Measurements from ENCODE around the gene PRSS8.
A peak's percentile ranks its signal among the peaks of the same experiment; 100 is the strongest.
"Not testable (repeated sequence)": the region's sequence is repeated elsewhere in the genome, so short reads cannot be mapped to it uniquely, and the experiment has no call there.

The PRSS8 gene

DNA sequence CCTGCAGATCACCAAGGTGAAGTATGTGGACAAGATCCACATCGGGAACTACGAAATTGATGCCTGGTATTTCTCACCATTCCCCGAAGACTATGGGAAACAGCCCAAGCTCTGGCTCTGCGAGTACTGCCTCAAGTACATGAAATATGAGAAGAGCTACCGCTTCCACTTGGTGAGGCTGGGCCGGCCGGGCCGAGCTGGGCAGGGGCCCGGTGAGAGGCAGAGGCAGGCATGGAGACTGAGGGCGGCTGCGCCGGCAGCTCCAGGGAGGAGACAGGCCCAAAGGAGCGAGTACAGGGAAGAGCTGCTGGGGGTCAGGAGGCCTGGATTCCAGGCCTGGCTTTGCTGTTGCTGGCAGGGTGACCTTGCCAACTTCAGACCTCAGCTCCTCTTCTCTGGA is 8.3 kb downstream of the PRSS8 start:
- DNase-seq = no peak

DNA sequence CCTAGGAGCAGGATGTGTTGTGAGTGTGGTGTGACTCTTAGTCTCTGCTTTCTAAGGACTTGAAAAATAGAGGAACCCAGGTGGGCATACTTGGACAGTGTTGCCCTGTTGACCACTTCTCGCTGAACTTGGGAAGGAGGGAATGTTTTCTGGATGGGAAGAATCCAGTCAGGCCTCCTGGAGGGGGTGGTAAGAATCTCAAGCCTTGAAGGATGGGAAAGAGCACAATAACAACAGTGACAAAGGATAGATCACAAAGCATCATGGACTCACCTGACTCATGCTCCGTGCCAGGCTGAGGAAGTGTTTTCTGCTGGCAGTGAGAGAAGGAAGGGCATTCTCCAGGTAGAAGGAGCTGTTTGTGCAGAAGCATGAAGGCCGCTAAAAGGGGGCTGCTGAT is 9.7 kb downstream of the PRSS8 start:
- no peak for DNase-seq

DNA sequence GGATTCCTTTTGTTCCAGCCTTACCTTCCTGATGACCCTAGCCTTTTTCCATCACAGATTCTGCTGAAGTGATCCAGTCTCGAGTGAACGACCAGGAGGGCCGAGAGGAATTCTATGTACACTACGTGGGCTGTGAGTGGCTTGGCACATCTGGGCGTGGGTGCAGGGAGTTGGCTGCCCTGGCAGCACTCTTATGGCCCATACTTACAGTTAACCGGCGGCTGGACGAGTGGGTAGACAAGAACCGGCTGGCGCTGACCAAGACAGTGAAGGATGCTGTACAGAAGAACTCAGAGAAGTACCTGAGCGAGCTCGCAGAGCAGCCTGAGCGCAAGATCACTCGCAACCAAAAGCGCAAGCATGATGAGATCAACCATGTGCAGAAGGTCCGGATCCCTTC is 15.4 kb downstream of the PRSS8 start:
- no peak for DNase-seq

DNA sequence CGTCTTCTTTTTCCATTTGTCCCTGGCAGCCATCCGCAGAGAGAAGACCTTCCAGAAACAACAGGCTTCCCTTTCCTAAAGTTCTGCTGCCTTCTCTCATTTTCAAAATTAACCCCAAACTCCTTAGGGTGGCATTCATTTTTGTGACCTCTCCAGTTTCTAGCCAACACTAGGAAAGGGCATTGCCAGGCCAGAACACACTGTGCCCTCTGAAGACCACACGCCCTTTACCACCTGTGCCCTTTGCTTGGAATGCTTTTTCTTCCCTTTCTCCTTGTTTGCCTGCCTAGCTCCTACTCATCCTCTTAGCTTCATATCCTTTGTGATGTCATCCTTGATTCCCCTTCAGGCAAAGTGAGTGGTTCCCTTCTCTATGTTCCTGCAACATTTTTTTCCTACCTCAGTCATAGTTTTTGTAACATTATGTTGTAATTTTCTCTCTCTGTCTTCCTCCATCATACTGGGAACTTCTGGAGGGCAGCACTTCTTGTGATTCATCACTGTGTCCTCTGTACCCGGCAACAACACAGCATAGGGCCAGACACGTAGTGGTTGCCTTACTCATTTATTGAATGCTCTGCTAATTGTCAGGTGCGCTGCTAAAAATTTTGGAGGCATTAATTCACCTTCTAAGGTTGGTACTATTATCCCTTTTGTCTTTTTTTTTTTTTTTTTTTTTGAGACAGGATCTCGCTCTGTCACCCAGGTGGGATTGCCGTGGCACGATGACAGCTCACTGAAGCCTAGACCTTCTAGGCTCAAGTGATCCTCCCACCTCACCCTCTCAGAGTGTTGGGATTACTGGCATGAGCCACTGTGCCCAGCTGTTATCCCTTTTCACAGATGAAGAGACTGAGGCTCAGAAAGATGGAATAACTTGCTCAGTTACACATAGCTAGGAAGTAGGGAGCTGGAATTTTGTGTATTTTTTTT is 17.0 kb downstream of the PRSS8 start:
- no peak for DNase-seq

DNA sequence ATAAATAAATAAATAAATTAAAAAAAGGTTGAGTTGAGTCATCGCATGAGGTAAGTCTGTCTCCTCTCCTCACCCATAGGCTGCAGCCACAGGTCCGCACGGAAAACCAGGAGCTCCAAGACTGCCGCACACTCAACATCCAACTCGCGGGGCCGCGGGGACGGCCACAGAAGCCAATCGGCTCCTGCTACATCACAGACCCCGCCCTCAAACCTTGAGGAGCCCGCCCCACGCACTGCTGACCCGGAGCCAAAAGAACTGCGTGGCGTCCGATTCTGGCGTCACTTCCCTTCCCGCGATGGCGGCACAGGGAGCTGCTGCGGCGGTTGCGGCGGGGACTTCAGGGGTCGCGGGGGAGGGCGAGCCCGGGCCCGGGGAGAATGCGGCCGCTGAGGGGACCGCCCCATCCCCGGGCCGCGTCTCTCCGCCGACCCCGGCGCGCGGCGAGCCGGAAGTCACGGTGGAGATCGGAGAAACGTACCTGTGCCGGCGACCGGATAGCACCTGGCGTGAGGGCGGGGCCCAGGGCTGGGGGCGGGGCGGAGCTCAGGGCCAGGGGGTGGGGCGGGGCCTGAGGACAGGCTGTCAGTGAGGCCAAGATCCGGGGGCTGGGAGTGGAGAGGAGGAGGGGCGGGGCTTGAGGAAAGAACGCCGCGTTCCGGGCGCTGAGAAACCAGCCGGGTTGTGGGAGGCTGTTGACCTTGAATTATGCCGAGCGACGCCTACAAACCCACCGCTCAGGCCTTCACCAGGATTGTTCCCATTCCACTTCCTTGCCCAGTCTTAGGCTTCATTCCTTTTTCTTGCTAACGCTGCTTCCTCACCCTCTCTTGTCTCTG is 17.9 kb downstream of the PRSS8 start, which contains the start of gene KAT8:
Gene KAT8 (plus strand): TSS at position 281 of the 839 bp plus-strand sequence. CDS start 18 bp downstream, at position 299.
- peak; percentile 96 for DNase-seq

DNA sequence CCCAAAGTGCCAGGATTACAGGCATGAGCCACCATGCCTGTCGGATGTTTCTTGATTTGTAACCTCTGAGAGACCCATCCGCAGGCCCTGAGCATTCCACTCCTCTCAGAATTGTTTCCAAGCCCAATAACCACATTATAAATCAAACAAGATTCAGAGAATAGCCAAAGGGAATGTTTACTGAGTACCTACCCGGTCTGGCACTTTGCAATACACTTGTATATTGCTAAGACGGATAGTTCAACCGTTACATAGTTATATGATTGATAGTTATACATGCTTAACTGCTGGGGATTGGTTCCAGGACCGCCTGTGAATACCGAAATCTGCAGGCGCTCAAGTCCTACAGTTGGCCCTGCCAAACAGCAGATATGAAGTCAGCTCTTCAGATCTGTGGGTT is 21.1 kb downstream of the PRSS8 start:
- DNase-seq = no peak

DNA sequence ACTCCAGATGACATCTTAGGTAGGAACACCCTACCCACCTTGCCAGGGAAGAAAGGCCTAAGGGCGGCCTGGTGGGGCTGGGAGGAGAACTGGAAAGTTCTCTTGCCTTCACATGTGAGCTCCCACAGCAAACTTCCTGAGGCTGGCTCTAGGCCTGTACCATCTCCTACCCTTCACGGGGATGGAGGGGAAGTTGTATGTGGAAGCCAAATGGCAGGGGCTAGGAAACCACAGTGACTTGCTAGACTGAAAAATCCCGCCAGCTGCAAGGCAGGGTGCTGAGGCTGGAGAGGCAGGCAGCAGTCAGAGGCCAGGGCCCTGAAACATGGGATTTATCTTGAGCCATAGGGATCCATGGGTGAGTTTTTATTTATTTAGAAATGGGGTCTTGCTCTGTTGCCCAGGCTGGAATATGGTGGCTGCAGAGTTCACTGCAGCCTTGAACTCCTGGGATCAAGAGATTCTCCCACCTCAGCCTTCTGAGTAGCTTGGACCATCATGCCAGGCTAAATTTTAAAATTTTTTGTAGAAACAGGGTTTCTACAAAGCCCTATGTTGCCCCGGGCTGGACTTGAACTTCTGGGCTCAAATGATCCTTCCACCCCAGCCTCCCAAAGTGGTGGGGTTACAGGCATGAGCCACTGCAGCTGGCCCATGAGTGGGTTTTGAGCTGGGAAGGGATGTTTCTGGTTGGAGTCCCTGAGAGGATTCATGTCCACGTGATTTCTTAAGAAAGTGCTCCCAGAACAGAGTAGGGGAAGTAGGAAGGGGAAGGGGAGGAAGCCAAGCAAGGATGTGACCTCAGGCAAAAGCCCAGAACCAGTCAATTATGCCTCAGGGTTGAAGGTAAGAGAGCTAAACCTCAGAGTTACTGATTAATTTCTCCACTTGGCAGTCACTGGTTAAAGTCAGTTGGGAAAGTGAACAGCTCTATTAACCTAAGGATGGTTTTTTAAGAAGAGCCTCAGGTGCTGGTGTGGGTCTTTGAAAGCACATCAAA is 22.1 kb downstream of the PRSS8 start:
- DNase-seq = no peak

DNA sequence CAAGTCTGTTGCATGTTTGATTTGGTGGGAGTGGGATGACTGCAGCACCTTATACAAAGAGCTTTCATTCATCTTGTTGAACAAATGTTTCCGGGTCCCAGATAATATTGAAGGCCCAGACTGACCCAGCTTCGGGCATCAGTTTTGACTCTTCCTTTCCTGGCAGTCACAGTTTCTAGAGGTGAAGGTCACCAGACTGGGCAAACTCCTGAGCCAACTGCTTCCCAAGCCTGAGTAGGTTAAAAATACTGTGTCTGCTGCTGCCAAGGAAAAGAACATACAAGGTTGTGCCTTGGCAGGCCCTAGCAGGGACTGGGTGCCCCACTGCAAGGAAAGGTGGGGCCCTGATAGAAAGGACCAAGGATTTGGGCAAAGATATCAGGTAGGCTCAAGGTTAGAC is 22.8 kb downstream of the PRSS8 start:
- DNase-seq = no peak

DNA sequence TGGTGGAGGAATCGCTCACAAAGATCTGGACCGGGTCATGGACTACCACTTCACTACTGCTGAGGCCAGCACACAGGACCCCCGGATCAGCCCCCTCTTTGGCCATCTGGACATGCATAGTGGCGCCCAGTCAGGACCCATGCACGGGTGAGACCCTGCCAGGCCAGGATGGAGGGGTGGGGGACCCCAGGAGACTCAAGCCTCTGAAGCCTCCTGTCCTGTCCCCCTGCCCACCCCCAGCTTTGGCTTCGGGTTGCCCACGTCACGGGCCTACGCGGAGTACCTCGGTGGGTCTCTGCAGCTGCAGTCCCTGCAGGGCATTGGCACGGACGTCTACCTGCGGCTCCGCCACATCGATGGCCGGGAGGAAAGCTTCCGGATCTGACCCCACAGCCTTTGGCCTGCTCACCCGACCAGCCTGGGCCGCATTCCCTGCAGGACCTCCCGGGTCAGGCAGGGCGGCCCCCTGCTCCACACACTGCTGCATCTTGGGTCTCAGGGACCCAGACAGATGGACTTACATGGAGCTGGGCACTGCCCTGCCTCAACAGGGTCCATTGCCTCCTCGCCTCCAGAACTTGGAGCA is 23.6 kb downstream of the PRSS8 start:
- DNase-seq = no peak

DNA sequence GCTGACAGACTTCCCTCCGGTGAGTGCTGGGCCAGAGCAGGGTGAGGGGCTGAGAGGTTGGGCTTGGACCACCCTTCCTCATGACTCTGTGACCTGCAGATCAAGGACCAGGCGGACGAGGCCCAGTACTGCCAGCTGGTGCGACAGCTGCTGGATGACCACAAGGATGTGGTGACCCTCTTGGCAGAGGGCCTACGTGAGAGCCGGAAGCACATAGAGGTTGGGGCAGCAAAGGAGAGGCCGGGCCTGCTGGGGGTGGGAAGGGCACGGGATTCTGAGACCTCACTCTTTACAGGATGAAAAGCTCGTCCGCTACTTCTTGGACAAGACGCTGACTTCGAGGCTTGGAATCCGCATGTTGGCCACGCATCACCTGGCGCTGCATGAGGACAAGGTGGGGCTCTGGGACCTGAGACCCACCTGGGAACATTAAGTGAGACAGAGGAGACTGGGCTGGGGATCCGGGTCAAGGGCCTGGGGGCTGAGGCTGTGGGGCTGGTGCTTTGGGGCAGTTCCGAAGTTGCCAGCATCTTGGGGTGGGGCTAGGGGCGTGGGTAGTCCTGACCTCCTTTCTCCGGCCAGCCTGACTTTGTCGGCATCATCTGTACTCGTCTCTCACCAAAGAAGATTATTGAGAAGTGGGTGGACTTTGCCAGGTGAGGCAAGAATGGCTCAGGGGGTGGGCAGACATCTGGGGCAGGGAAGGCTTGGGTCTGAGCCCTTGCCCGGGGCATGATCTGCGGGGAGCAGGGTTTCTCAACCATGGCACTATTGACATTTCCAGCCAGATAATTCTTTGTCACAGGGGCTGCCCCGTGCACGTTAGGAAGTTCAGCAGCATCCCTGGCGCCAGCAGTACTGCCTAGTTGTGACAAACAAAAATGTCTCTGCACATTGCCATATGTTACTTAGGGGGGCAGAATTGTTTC is 25.2 kb downstream of the PRSS8 start:
- DNase-seq = no peak

DNA sequence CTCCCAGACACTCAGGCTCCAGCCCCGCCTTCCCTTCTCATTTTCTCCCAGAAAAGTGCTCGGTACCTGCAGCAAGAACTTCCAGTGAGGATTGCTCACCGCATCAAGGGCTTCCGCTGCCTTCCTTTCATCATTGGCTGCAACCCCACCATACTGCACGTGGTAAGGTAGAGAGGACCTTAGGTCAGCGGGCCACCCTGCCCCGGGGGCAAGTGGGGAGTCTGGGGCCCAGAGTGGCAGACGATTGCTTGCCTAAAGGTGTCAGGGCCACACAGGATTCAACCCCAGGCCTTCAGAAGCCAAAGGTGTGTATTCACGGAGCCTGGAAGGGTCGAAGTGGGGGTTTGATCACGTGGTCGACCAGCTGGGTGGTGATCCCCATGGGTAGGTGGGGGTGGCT is 25.9 kb downstream of the PRSS8 start:
- no peak for DNase-seq

DNA sequence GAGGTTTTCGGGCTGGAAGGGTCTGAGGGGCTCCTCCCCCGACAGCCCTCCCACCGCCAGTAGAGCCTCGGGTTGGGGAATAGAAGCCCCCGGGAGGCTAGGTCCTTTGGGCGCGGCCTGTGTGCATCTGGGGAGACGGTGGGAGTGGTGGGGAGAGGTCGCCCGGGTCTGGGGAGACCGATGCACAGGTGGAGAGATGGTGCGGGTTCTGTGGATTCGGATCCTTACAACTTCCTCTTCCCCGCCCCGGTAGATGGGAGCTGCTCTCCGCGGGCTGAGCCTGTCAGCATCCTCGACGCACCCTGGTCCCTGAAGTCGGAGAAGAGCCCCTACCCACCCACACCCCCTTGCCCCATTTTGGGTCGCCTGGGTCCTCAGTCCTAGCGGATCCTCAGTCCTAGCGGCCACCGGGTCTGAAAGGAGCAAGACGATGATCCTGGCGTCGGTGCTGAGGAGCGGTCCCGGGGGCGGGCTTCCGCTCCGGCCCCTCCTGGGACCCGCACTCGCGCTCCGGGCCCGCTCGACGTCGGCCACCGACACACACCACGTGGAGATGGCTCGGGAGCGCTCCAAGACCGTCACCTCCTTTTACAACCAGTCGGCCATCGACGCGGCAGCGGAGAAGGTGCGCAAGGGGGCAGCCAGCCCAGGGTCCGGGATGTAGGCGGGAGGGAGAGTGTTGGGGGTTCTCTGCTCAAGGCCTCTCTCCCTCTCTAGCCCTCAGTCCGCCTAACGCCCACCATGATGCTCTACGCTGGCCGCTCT is 26.6 kb downstream of the PRSS8 start:
- DNase-seq = no peak

DNA sequence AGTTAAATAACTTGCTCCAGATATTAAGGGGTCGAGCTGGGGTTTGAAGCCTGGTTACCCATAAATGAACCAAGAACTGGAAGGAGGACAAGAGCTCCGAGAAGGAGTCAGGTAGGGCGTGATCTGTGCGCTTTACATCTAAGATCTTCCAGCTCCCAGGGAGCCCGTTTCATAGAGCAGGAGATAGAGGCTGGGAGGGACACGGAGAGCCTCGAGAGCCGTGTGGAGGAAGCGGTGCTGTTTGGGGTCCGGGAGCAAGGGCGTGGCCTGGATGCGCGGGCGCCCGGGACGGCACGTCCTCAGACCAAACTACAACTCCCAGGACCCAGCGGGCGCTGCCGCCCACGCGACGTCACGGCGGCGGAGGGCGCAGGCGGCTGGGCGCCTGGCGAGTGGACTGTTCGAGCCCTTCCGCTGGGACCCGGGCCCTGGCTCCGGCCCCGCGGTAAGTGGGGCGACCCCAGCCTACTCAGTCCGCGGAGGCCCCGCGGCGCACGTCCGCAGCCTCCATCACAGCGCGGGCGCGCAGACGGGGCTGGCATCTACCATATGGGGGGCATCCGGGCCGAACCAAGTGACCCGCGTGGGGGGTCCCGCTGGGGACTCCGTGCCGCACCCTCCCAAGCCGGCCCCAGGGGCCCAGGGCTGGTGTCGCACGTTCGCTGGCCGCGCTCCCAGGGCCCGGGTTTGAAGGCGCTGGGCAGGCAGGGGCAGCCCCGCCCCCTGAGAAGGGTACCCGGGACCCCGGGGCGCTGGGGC is 27.3 kb downstream of the PRSS8 start, which contains the start of gene BCKDK:
Gene BCKDK (plus strand): TSS at position 352 of the 759 bp plus-strand sequence. CDS start 838 bp downstream, outside the sequence.
- peak; percentile 74 for DNase-seq

DNA sequence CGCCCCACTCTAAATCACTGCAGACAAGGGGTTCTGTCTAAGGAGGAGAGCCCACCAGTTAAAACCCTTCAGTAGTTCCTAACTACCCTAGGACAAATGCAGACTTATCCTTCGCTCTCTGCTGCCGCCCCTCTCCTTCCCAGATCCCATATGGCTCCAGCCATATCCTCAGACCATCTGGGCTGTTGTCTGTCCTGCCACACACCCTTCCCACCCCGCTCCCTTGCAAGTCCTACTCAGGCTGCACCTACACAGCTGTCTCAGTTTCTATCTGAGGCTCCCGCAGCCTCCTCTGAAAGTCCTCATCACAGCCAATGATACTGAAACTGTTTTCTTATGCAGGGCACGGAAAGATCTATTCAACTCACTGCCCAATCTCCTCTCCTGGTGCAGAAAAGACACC is 28.1 kb downstream of the PRSS8 start:
- no peak for DNase-seq

DNA sequence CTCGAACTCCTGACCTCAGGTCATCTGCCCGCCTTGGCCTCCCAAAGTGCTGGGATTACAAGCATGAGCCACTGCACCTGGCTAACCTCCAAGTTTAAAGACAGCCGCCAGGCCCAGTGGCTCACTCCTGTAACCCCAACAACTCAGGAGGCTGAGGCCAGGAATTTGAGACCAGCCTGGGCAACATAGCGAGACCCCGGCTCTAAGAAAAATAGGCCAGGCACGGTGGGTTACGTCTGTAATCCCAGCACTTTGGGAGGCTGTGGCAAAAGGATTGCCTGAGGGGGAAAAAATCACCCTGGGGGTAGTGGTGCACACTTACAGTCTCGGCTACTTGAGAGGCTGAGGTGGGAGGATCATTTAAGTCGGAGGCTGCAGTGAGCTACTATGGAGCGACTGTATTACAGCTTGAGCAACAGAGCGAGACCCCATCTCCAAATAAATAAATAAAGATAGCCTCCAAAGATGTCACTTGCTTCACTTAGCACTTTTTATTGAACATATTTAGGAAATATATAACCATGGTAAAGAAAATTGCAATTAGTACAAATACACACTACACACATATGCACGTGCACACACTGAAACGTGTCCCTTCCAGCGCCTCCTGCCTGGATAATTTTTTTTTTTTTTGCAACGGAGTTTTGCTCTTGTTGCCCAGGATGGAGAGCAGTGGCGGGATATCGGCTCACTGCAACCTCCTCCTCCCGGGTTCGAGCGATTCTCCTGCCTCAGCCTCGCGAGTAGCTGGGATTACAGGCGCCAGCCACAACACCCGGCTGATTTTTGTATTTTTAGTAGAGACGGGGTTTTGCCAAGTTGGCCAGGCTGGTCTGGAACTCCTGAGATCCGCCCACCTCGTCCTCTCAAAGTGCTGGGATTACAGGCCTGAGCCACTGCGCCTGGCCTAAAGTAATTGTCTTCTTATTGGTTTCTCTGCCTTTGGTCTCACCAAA is 28.7 kb downstream of the PRSS8 start:
- DNase-seq = no peak

DNA sequence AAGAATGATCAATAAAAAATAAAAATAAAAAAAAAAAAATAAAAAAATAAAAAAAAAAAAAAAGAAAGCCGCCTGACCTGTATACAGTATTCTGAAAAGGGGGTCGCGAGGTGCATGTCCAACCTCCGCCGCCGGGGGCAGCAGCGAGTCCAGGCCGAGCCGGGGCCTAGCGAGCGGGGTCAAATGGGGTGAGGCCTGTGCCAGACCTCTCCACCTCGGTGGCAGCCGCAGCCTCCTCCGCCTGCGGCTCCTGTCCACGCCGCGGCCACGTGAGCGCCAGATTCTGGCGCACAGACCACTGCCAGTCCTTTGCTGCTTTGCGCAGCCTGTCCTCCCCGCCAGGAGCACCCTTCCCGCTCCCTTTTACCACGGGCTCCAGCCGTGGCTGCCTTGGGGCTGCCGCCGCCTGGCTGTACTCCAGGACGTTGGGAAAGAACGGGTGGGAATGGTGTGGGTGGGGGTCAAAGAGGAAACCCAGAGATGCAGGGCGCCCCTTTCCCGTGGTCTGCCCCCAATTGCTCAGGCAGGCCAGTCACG is 29.8 kb downstream of the PRSS8 start:
- DNase-seq = peak; percentile 82

DNA sequence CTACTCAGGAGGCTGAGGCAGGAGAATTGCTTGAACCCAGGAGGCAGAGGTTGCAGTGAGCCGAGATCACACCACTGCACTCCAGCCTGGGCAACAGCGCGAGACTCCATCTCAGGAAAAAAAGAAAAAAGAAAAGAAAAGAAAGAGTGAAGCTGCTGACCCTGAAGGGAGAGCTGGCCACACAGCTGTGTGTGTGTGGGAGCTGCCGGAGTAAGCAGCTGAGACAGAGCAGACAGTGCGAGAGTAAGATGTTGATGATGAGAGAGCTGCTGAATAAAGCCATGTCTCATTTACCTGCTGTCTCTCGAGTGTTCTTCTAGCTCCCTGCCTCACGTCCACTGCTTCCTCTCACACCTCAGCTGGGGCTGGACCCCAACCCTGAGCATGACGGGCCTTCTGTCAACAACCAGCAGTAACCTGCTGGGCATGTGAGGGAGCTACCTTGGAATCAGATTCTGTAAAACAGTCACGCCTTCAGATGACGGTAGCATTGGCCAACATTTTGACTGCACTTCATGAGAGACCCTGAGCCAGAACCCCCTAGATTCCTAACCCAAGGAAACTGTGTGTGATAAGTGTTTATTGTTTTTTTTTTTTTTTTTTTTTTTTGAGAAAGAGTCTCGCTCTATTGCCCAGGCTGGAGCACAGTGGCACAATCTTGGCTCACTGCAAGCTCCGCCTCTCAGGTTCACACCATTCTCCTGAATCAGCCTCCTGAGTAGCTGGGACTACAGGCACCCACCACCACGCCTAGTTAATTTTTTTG is 34.5 kb downstream of the PRSS8 start:
- DNase-seq = not testable (repeated sequence)

All from stimulated activated CD4-positive, alpha-beta T cell treated with anti-CD3 and anti-CD28 coated beads, Interleukin-12 subunit alpha, Interleukin-12 subunit beta, amount 100 ng/mL, for 4 hours (primary cell).